HepG2 (cell line): ENCODE data around the gene ELOVL7. TPM values are rescaled to one million over a fixed set of nuclear protein-coding genes. Genes with fewer than 3 reads are reported as not detected.

Experiments
- ATAC-seq: fragments of 200-7000 bp; cut with Tn5 transposase; 3 replicates; pipeline ENCODE4 v1.9.1; 2020; ENCODE audit warnings: mild to moderate bottlenecking, moderate library complexity
- BruUV-seq: library from RNA; stranded (reverse); fragments of 400-500 nt; replicated peaks from 2 replicates; lab custom pipeline; 2021; lab: Mats Ljungman, UMichigan
- CTCF ChIA-PET: fragments of 300-600 bp; formaldehyde crosslinking; extraction: SDS; loops from one replicate; lab custom pipeline; 2021; ENCODE audit warnings: low total read pairs, inconsistent platforms, low intra/inter-chr PET ratio; lab: Yijun Ruan, JAX
- POLR2A ChIA-PET: fragments of 350-600 bp; sonication (Branson Sonifier 250); formaldehyde crosslinking; loops from one replicate; lab custom pipeline; 2020; ENCODE audit warnings: antibody characterized with exemption, inconsistent platforms; lab: Yijun Ruan, JAX
- DNase-seq: peaks from one replicate; pipeline ENCODE4 v3.0.0-alpha.2; 2015; ENCODE audit warnings: low spot score
- FAIRE-seq: peaks from 3 replicates; lab custom pipeline; 2011; peaks lifted over from hg19 to GRCh38; lab: Jason Lieb, UNC
- H2AFZ ChIP-seq: one replicate; pipeline ENCODE4 v1.6.1; 2011; ENCODE audit warnings: low read length, inconsistent platforms
- H3K27ac ChIP-seq: fragments of 300-600 bp; 3 replicates; pipeline ENCODE4 v1.8.0; 2011; ENCODE audit warnings: mixed run types, mild to moderate bottlenecking, mixed read lengths, low read length, inconsistent platforms; ENCODE audit not compliant: insufficient read depth; ENCODE audit errors: extremely low read length
- H3K27me3 ChIP-seq, 2 experiments: fragments of 200-600 bp in 1 of 2; 2 replicates in 1 of 2; 3 replicates in 1 of 2; pipeline versions ENCODE4 v1.6.0 to v1.8.0; 2011; ENCODE audit warnings: low read length in 2 of 2, mild to moderate bottlenecking in 2 of 2, moderate library complexity in 2 of 2, inconsistent platforms in 1 of 2; ENCODE audit not compliant: insufficient read depth in 2 of 2, control insufficient read depth in 1 of 2
- H3K36me3 ChIP-seq, 2 experiments: fragments of 200-600 bp in 1 of 2; replicated peaks in 1 of 2; 2 replicates in 1 of 2; 3 replicates in 1 of 2; pipeline versions ENCODE4 v1.5.1 to v1.8.0; 2011; ENCODE audit warnings: low read length in 2 of 2, inconsistent platforms in 1 of 2; ENCODE audit not compliant: insufficient read depth in 2 of 2, control insufficient read depth in 1 of 2
- H3K4me1 ChIP-seq: 2 replicates; pipeline ENCODE4 v1.5.1; 2012; ENCODE audit warnings: low read length, inconsistent platforms; ENCODE audit not compliant: insufficient read depth
- H3K4me2 ChIP-seq: 2 replicates; pipeline ENCODE4 v1.6.0; 2011; ENCODE audit warnings: low read depth, low read length, inconsistent platforms
- H3K4me3 ChIP-seq, 3 experiments: fragments of 200-600 bp in 1 of 3; sonication (generic), shearing (Covaris generic) in 1 of 3; replicated peaks in 1 of 3; 2 replicates each; pipeline ENCODE4 v1.5.1; 2011 to 2016; ENCODE audit warnings: low read length in 3 of 3, inconsistent platforms in 2 of 3, low read depth in 2 of 3, mild to moderate bottlenecking in 2 of 3, control low read depth in 1 of 3, mixed read lengths in 1 of 3; ENCODE audit not compliant: insufficient read depth in 1 of 3
- H3K79me2 ChIP-seq: one replicate; pipeline ENCODE4 v1.6.1; 2011; ENCODE audit warnings: low read length, inconsistent platforms; ENCODE audit not compliant: insufficient read depth
- H3K9ac ChIP-seq: 2 replicates; pipeline ENCODE4 v1.6.0; 2011; ENCODE audit warnings: mild to moderate bottlenecking, low read depth, low read length, inconsistent platforms; ENCODE audit not compliant: insufficient read depth
- H3K9me3 ChIP-seq: 2 replicates; pipeline ENCODE4 v1.5.1; 2012; ENCODE audit warnings: mild to moderate bottlenecking, low read length
- H4K20me1 ChIP-seq: 2 replicates; pipeline ENCODE4 v1.6.0; 2011; ENCODE audit warnings: inconsistent platforms, mild to moderate bottlenecking, low read length, moderate library complexity; ENCODE audit not compliant: insufficient read depth
- BCLAF1 ChIP-seq: fragments of 450-650 bp; IDR thresholded peaks from 2 replicates; pipeline ENCODE4 v1.6.1; 2017; ENCODE audit warnings: mild to moderate bottlenecking
- CEBPG ChIP-seq: IDR thresholded peaks from 2 replicates; pipeline ENCODE4 v1.6.1; 2016
- FUBP1 ChIP-seq: sonication (generic); formaldehyde crosslinking; IDR thresholded peaks from 2 replicates; pipeline ENCODE4 v1.5.1; 2020; ENCODE audit warnings: missing genetic modification reagents, mild to moderate bottlenecking, borderline replicate concordance
- GATAD2A ChIP-seq: IDR thresholded peaks from 2 replicates; pipeline ENCODE4 v1.6.1; 2016
- GMEB2 ChIP-seq: IDR thresholded peaks from 2 replicates; pipeline ENCODE4 v1.6.1; 2016; ENCODE audit warnings: missing biosample characterization, missing genetic modification reagents, low read depth
- HMGXB4 ChIP-seq, 2 experiments: sonication (generic) in 1 of 2; formaldehyde crosslinking in 1 of 2; IDR thresholded peaks; 2 replicates each; pipeline versions ENCODE4 v1.4.0 to v1.6.1; 2018 to 2020; ENCODE audit warnings: missing genetic modification reagents in 2 of 2, borderline replicate concordance in 1 of 2, low read depth in 1 of 2, mild to moderate bottlenecking in 1 of 2, missing biosample characterization in 1 of 2
- MED13 ChIP-seq: sonication (generic); formaldehyde crosslinking; IDR thresholded peaks from 2 replicates; pipeline ENCODE4 v1.5.0; 2020; ENCODE audit warnings: missing genetic modification reagents
- PHF20 ChIP-seq: sonication (generic); formaldehyde crosslinking; IDR thresholded peaks from 2 replicates; pipeline ENCODE4 v1.5.0; 2020; ENCODE audit warnings: mild to moderate bottlenecking, missing genetic modification reagents
- PPARG ChIP-seq: conservative IDR thresholded peaks from 2 replicates; pipeline ENCODE4 v1.6.1; 2016; ENCODE audit warnings: missing biosample characterization, missing genetic modification reagents
- SRY ChIP-seq: sonication (generic); formaldehyde crosslinking; IDR thresholded peaks from 2 replicates; pipeline ENCODE4 v1.8.0; 2022; ENCODE audit warnings: mild to moderate bottlenecking, missing genetic modification reagents
- TARDBP ChIP-seq: sonication (generic); formaldehyde crosslinking; IDR thresholded peaks from 2 replicates; pipeline ENCODE4 v1.8.0; 2022; ENCODE audit warnings: mild to moderate bottlenecking, missing genetic modification reagents
- TSC22D2 ChIP-seq: sonication (generic); formaldehyde crosslinking; IDR thresholded peaks from 2 replicates; pipeline ENCODE4 v1.5.1; 2020; ENCODE audit warnings: missing genetic modification reagents, mild to moderate bottlenecking, borderline replicate concordance
- ZNF382 ChIP-seq: sonication (generic); formaldehyde crosslinking; IDR thresholded peaks from 2 replicates; pipeline ENCODE4 v1.5.0; 2020; ENCODE audit warnings: missing genetic modification reagents, mild to moderate bottlenecking, borderline replicate concordance
- ZNF598 ChIP-seq: sonication (generic); formaldehyde crosslinking; IDR thresholded peaks from 2 replicates; pipeline ENCODE4 v1.5.1; 2020; ENCODE audit warnings: mild to moderate bottlenecking, missing genetic modification reagents, borderline replicate concordance
- ZNF841 ChIP-seq: sonication (generic); formaldehyde crosslinking; IDR thresholded peaks from 2 replicates; pipeline ENCODE4 v1.8.1; 2023; ENCODE audit warnings: missing genetic modification reagents, borderline replicate concordance
- ZNF878 ChIP-seq: sonication (generic); formaldehyde crosslinking; IDR thresholded peaks from 2 replicates; pipeline ENCODE4 v1.8.1; 2023; ENCODE audit warnings: mild to moderate bottlenecking, missing genetic modification reagents, moderate library complexity
- WGBS: methylation state at CpG from one replicate; pipeline ENCODE4 v1.1.6; 2017; ENCODE audit warnings: low lambda C conversion rate; 5-methylcytosine and 5-hydroxymethylcytosine counted together
- in situ Hi-C: cut with HindIII; loops from 2 replicates; pipeline ENCODE4 v1.10.0; 2017; ENCODE audit warnings: low pct_unique_long_range_greater_than_20kb; ENCODE audit not compliant: extremely low pct_ligation_motif_present
- intact Hi-C: fragments of 100-400 bp; cut with micrococcal nuclease; formaldehyde crosslinking; loops from one replicate; pipeline ENCODE4 v1.10.0; 2022; ENCODE audit not compliant: unreplicated experiment
- polyA plus RNA-seq, 8 experiments: library from polyadenylated mRNA; depleted of rRNA in 3 of 8; stranded (reverse) in 7 of 8; unstranded in 1 of 8; fragments of >200 nt; fragmentation: Illumina TruSeq in 4 of 8; extraction: Trizol in 4 of 8; gene quantifications; 2 replicates each; pipeline versions ENCODE4 v1.2.1 to v1.2.3, GENCODE V29; 2011 to 2016; ENCODE audit warnings: low read depth in 4 of 8, missing spikeins in 1 of 8, mixed read lengths in 1 of 8; ENCODE audit not compliant: insufficient read depth in 1 of 8
- total RNA-seq, 5 experiments: library from RNA; depleted of rRNA; stranded (reverse); fragments of >200 nt; fragmentation: Illumina TruSeq; extraction: Trizol; gene quantifications; 2 replicates each; pipeline ENCODE4 v1.2.3, GENCODE V29; 2016; ENCODE audit warnings: low read depth in 1 of 5

Gene ELOVL7
- total and polyA plus RNA-seq, 2 of the 13 experiments (the other 11 are each of a cell fraction or from before 2014, with no cell fraction given), result 4.5 to 7.3 TPM

GRCh38 chr5:60822285-60822556 is 21.8 kb downstream of the ELOVL7 start (continued):
- TF ChIP-seq PHF20 (CRISPR knock-in tag), result no peak
- TF ChIP-seq ZNF841, result no peak
- TF ChIP-seq ZNF382 (CRISPR knock-in tag), result no peak
- TF ChIP-seq MED13 (CRISPR knock-in tag), result no peak

- no TSS peak for BruUV-seq
- TF ChIP-seq PPARG (no peak), CEBPG (CRISPR knock-in tag) (no peak), TSC22D2 (CRISPR knock-in tag) (no peak), HMGXB4 (CRISPR knock-in tag; IDR thresholded peaks at IDR 0.05; ENCODE audit: borderline replicate concordance in 1 of 2, low read depth in 1 of 2) (no peak), GMEB2 (CRISPR knock-in tag) (no peak), SRY (CRISPR knock-in tag) (no peak), TARDBP (CRISPR knock-in tag) (no peak), ZNF878 (CRISPR knock-in tag) (no peak), BCLAF1 (no peak), GATAD2A (no peak), ZNF598 (no peak), FUBP1 (no peak)
Observed at GRCh38 chr5:60821488-60822284, 22.4 kb downstream of the ELOVL7 start.

More at GRCh38 chr5:60821488-60822284, 22.4 kb downstream of the ELOVL7 start:
- H3K27ac ChIP-seq, result no peak overlapping the region
- ATAC-seq, result no peak
- no peaks in the 10 kb centered on the region for H3K36me3 ChIP-seq
- no peaks in the 10 kb centered on the region for H3K9me3 ChIP-seq
- no peak overlapping the region for H3K4me2 ChIP-seq
- H3K9ac ChIP-seq, result no peak overlapping the region
- DNase-seq, result no peak
- H3K4me3 ChIP-seq, result no peak overlapping the region
- ChIA-PET POLR2A (no interaction called here), CTCF (no interaction called here)
- FAIRE-seq, result no peak
- intact Hi-C loops (no loop called here), in situ Hi-C loops (no loop called here)
- no peaks in the 10 kb centered on the region for H4K20me1 ChIP-seq
- H3K4me1 ChIP-seq, result no peaks in the 10 kb centered on the region
- no peaks in the 10 kb centered on the region for H3K79me2 ChIP-seq
- no peaks in the 10 kb centered on the region for H3K27me3 ChIP-seq
- WGBS, result 93% methylated on average over 4 of the region's 4 CpGs
- no peak overlapping the region for H2AFZ ChIP-seq
